Omental fat pad (tissue), 4 donors: ENCODE data around the gene USP7. TPM values are rescaled to one million over a fixed set of nuclear protein-coding genes. Genes with fewer than 3 reads are reported as not detected.

Source experiments
- ATAC-seq: fragments of 150-250 bp; one replicate; pipeline ENCODE4 v1.9.1; 2016; ENCODE audit warnings: mild to moderate bottlenecking, moderate library complexity; ENCODE audit not compliant: low FRiP score
- DNase-seq: peaks from one replicate; pipeline ENCODE4 v3.0.0-alpha.2; 2019; ENCODE audit warnings: low spot score
- total RNA-seq, 4 donors: library from RNA; depleted of rRNA; stranded (reverse); fragments of >200 nt; gene quantifications; one replicate each; pipeline ENCODE4 v1.1.0, GENCODE V29; 2016
- TF ChIP-seq, protein P1 (sequence below), 3 donors: fragments of 450-650 bp; IDR thresholded peaks; one replicate each; pipeline ENCODE4 v1.5.1; 2016 to 2017; ENCODE audit warnings: antibody characterized with exemption in 3 of 3, mild to moderate bottlenecking in 3 of 3, moderate library complexity in 2 of 3

USP7 gene
- total RNA-seq, 4 donors from 2014 or later, result 71.2 to 138 (median 97.0) TPM

DNA sequence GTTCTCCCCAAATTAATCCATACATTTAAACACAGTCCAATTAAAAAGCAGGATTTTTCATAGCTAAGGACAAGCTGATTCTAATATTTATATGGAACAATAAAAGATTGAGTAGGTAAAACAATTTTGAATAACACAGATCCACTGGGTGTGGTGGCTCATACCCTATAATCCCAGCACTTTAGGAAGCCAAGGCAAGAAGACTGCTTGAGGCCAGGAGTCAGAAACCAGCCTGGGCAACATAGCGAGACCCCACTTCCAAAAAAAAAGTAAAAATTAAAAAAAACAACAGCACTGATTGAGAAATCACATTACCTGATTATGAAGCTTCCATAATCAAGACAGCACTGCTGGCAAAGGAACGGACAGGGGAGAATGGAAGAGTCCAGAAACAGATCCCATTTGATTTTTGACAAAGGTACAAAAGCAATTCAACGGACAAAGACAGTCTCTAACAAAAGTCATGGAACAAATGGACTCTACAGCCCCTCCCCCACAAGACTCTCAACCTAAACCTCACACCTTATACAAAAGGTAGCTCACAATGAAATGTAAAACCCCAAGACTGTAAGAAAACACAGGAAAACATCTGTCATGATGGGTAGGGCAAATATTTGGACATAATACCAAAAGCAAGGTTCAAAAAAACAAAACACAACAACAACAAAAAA is 17.9 kb downstream of the USP7 start:
- DNase-seq, result no peak
- TF ChIP-seq, protein P1, sequence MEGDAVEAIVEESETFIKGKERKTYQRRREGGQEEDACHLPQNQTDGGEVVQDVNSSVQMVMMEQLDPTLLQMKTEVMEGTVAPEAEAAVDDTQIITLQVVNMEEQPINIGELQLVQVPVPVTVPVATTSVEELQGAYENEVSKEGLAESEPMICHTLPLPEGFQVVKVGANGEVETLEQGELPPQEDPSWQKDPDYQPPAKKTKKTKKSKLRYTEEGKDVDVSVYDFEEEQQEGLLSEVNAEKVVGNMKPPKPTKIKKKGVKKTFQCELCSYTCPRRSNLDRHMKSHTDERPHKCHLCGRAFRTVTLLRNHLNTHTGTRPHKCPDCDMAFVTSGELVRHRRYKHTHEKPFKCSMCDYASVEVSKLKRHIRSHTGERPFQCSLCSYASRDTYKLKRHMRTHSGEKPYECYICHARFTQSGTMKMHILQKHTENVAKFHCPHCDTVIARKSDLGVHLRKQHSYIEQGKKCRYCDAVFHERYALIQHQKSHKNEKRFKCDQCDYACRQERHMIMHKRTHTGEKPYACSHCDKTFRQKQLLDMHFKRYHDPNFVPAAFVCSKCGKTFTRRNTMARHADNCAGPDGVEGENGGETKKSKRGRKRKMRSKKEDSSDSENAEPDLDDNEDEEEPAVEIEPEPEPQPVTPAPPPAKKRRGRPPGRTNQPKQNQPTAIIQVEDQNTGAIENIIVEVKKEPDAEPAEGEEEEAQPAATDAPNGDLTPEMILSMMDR (IDR thresholded peaks at IDR 0.05), result no peak
- ATAC-seq, result no peak

DNA sequence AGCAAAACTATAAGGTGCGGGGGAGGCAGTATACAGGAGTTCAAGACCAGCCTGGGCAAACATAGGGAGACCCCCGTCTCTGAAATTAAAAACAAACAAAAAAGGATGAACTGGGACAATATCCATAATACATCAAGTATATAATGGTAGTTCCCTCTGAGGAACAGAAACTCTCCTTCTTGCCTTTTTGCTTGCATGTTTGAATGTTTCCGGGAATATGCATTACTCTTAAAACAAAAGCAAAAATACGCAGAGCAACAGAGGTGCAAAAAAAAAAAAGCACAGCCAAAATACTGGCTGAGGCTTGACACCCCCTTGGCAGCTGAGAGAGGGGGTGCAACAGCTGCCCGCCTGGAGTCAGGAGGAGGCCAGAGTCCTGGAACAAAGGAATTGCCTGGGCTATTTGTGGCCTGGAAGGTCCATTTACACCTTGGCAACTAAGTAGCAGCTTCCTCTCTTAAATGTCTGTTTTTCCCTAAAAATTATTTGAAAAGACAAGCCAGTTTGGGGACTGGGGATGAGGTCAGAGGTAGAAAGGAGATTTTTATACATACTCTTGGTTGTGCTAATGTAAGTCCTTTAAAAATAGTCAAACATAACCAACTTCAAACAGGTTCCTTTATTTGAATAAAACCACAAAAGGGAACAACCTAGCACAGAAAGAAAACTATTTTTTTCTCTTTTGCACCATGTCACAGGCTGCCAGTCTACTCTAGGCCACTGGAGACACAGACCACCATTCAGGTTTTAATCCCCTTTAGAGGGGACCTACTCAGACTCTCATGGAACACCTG is 19.5 kb downstream of the USP7 start:
- TF ChIP-seq, protein P1 (IDR thresholded peaks at IDR 0.05), result no peak
- ATAC-seq, result no peak
- no peak for DNase-seq

DNA sequence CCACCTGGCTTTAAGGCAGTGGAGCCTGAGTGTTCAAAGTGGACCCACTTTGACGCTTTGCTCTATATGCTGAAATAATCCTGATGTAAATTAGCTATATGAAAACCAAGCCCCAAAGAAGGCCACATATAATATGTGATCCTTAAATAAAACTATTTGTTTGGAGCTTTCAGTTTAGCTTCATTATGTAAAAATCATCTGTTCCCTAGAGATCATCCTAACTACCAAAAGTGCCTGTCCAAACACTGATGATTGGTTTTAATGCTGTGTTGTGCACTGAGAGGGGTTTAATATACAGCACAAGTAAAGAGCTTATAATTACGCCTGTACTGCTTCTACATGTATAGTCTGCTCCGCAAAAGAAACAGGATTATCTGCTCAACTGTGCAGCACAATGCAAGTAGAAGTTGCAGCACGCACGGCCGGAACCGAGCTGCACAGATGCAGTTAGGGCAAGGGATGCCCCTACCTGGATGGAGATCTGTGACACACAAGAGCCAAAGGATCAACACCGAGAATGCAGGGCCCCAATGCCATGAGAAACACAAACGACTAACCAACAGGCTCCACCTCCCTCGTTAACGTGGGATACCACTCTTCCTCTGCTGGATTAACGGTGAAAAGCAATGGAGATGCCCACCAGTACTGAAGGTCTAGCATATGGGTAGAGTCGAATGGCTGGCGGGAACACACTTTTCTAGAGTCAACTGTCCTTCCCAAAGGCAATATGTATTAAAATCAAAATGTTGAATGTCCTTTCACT is 20.5 kb downstream of the USP7 start:
- DNase-seq, result no peak

GRCh38 chr16:8941718-8942344 is 21.9 kb downstream of the USP7 start:
- DNase-seq, result no peak
- TF ChIP-seq, protein P1 (IDR thresholded peaks at IDR 0.05), result no peak
- no peak for ATAC-seq

More for the DNA sequence above, 20.5 kb downstream of the USP7 start:
- TF ChIP-seq, protein P1 (IDR thresholded peaks at IDR 0.05), result no peak
- no peak for ATAC-seq

- no peak for DNase-seq
- TF ChIP-seq, protein P1 (IDR thresholded peaks at IDR 0.05), result no peak
- no peak for ATAC-seq
These were observed 25.9 kb downstream of the USP7 start for GRCh38 chr16:8937803-8938202.

- no peak for DNase-seq
- no peak for ATAC-seq
- TF ChIP-seq, protein P1 (IDR thresholded peaks at IDR 0.05), result no peak
These were observed 27.3 kb downstream of the USP7 start for GRCh38 chr16:8936421-8936820.
